HG03432 (cell line): ENCODE data around the gene DLGAP5.
A peak's percentile ranks its signal among the peaks of the same experiment; 100 is the strongest.

Source experiments
- ATAC-seq: cut with Tn5 transposase; IDR thresholded peaks from one replicate; pipeline ENCODE4 v1.9.1; 2021; ENCODE audit warnings: mild to moderate bottlenecking, moderate library complexity; ENCODE audit not compliant: unreplicated experiment

The DLGAP5 gene, protein sequence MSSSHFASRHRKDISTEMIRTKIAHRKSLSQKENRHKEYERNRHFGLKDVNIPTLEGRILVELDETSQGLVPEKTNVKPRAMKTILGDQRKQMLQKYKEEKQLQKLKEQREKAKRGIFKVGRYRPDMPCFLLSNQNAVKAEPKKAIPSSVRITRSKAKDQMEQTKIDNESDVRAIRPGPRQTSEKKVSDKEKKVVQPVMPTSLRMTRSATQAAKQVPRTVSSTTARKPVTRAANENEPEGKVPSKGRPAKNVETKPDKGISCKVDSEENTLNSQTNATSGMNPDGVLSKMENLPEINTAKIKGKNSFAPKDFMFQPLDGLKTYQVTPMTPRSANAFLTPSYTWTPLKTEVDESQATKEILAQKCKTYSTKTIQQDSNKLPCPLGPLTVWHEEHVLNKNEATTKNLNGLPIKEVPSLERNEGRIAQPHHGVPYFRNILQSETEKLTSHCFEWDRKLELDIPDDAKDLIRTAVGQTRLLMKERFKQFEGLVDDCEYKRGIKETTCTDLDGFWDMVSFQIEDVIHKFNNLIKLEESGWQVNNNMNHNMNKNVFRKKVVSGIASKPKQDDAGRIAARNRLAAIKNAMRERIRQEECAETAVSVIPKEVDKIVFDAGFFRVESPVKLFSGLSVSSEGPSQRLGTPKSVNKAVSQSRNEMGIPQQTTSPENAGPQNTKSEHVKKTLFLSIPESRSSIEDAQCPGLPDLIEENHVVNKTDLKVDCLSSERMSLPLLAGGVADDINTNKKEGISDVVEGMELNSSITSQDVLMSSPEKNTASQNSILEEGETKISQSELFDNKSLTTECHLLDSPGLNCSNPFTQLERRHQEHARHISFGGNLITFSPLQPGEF

DNA sequence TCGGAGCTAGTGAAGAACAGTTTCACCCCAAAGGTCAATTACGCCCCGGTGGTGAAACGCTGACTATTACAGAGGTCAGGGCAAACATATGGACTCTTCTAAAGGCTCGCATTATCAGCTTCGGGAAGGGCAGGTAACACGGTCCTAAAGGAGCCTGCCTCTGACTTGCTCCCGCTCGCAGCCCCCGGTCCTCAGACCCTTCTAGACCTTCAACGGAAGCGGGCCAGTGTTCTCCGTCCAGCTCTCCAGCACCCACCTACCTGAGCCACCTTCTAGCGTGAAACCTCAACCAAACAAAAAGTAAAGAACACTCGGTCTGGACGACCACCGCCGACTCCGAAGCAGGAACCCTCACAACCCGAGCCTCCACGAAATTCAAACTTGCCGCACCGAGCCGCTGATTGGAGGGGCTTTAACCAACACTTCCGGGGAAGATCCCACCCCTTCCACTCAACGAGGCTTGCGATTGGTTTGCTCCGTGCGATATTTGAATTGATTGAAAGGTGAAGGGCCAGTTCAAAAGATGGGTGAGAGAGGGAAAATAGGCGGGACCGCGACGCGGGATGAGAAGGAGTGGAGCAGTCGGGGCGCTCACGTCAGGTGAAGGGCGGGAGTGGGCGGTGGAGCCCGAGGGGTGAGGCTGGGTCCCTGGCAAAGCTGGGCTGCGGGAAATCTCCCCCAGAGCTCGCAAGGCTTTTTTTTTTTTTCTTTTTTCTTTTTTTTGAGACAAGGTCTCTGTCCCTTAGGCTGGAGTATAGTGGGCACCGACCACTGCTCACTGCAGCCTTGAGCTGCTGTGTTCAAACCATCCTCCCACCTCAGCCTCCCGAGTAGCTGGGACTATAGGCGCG lies at the start of gene DLGAP5:
Gene DLGAP5 (minus strand): TSS at position 383 of the 851 bp plus-strand sequence. CDS start 2,406 bp downstream, outside the sequence.
- peak; percentile 98 for ATAC-seq

DNA sequence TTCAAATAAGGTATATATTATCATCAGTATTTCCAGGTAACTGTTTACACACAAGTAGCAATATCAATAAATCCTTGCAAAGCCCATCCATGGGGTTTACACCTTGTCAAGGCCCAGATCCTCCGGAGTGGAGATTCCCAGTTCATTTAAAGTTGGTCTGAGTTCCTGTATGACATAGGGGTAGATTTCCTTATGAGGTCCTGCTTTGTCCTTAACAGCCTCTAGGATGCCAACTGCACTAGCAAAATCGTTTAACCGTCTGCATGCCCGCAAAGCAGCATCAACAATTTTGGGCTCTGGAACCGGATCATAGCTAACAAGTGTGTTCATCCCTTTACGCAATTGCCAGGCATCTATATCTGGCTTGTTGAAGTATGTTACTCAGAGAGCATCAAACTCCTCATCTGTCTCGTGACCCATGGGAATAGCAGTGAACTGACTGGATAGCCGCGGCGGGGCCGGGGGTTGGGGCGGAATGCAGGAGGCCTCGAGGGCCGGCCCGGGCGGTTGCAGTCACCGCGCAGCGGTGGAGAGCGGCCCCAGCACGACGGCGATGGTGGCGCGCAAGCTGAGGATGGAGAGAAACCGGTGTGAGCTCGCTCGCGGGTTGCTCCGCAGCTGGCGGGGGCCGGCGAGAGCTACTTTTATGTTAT lies 49.3 kb upstream of the DLGAP5 start:
- ATAC-seq, result no peak

DNA sequence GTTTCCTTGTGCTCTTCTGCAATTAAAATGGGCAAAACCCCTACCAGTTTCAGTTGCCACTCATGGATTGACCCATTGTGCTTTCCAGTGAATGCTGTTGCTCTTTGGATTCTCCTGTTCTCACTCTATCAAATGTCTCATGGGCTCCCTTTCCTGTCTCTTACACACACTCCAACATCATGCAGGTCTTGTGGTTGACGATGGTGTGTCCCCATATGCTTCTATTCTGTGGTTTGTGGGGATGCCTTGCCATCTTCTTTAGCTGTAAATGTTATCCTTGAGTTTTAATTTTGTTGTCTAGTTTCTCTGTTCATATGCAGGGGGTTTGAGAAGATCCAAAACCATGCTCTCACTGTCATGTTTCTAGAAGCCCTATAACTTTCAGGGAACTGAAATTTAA lies 47.9 kb upstream of the DLGAP5 start:
- ATAC-seq, result no peak

DNA sequence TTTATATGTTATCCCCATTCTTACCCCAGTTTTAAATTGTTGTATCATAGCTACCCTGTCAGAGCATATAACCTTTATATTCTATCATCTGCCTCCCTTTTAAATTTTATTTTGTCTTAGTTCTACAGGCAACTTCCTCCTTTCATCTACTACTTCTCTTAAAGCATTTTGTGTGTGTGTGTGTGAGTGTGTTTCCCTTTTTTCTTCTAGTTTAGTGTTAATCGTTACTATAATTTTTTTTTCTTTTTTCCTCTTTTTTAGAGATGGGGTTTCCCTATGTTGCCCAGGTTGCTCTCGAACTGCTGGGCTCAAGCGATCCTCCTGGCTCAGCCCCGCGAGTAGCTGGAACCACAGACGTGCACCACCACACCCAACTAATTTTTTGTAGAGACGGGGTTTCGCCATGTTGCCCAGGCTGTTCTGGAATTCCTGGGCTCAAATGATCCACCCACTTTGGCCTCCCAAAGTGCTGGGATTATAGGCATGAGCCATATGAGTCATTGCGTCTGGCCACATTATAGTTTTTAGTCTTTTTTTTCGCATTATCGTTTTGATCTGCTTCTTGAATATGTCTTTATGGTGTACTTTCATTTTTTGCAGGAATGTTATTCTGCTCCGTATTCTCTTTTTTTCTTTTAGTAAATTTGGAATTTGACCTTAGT lies 46.8 kb upstream of the DLGAP5 start:
- ATAC-seq, result no peak

DNA sequence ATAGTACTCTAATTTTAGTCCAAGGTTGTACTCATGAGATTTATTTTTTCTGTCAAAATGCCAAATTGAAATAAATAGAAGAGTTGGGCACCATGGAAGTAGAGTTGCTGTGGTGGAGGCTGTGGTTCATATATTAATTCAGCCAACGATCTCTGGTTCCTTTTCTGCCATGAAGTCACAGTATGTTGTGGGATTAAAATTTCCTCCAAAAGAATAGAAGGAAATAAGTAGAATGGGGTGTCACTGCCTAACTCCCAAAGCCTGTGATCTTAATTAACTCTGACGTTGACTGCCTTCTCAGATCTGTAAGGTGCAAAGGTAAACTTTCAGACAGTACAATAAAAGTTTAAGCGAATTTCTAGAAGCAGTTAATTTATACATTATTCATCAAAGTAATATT lies 42.2 kb upstream of the DLGAP5 start:
- no peak for ATAC-seq

DNA sequence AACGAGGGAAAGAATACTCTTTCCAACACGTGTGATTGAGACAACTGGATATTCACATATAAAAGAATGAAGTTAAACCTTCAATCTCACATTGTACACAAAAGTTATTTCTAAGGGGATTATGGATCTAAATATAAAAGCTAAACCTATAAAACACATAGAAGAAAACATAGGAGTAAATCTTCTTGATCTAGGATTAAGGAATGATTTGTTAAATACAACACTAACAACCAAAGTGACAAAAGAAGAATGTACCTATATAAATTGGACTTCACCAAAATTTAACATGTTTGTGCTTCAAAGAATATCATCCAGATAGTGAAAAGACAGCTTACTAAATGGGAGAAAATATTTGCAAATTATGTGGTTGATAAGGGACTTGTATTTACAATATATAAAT lies 36.9 kb upstream of the DLGAP5 start:
- no peak for ATAC-seq

DNA sequence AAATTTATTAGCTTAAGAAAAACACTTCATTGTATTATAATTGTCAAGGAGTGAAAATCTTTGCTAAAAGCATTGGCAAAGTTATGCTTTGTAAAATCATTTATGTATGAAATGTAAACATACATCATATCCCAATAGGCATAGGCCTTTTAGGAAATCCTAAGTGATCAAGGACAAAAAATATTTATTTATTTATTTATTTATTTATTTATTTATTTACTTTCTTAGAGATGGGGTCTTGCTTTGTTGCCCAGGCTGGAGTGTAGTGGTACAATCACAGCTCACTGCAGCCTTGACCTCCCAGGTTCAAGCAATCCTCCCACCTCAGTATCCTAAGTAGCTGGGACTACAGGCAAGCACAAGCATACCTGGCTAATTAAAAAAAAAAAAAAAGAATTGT lies 32.0 kb upstream of the DLGAP5 start:
- ATAC-seq, result no peak

DNA sequence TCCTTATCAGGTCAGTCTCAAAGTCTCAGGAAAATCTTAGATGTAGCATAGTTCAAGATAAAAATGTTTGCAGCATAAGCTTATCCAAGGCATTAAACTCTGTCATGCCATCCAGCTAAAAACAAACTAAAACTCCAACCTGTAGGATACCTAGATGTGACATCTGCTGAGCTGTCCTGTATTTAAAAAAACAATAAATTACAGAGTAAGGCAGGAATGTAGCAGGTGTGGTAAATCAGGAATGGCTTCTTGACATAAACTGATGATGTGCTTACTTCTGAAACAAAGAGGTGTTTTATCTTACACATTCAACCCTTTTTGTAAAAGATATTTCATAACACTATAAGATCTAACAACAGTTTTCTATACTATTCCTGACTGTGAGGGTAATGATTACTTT lies 30.6 kb upstream of the DLGAP5 start:
- ATAC-seq, result no peak

DNA sequence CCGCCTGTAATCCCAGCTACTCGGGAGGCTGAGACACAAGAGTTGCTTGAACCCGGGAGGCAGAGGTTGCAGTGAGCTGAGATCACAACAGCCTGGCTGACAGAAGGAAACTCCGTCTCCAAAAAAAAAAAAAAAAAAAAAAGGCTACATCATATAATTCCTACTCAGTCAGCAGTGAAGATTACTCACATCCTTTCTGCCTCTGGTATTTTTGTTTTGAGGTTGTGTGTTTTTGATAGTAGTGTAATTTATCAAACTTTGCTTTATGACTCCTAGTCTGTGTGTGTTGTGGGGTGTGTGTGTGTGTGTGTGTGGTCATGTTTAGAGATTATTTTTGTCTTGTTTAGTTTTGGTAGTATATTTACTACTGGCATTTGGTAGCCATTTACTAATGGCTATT lies 29.8 kb upstream of the DLGAP5 start:
- ATAC-seq, result no peak

DNA sequence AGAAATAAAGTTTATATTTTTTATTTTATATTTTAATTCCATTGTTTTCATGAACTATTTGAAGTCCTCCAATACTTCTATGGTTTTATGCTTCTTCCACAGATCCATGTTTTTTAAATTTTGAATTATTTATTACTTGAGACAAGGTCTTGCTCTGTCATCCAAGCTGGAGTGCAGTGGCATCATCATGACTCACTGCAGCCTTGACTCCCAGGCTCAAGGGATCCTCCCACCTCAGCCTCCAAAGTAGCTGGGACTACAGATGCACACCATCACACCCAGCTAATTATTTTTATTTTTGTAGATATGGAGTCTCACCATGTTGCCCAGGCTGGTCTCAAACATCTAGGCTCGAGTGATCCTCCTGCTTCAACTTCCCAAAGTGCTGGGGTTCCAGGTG lies 28.8 kb upstream of the DLGAP5 start:
- ATAC-seq, result no peak

DNA sequence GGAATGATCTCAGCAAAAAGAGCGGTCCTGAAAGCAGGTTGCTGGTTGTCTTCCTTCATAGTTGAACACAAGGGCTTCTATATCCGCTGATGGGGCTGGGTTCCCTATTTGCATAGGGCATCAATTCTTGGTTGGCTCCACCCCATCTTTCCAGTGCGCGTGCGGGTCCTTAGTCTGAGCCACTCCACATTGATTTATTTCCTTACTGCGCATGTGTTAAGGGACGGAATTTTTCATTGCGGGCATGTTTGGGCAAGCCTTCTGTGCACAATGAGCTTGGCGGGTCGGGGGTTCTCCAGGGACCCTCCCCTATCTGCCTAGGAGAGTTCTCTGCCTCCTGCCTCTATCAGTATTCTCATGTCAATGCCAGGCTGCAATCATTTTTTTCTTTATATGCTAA lies 21.2 kb upstream of the DLGAP5 start:
- no peak for ATAC-seq

DNA sequence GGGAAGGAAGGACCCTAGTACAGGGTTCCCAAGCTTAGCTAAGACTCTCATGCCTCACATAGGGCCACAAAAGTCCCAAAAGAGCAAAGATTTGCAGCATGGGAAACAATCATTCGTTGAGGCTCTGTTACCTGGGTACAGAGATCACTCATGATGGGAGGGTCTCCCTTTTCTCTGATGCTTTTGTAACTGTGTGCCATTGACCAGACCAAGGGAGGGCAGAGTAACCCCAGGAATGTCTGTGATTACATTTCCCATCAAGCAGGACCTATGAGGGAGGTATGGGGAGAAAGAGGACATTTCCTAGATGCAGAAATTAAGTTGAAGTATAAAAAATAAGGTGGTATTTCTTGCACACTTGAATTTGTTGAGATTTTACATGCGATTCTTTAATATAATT lies 16.4 kb upstream of the DLGAP5 start:
- no peak for ATAC-seq

DNA sequence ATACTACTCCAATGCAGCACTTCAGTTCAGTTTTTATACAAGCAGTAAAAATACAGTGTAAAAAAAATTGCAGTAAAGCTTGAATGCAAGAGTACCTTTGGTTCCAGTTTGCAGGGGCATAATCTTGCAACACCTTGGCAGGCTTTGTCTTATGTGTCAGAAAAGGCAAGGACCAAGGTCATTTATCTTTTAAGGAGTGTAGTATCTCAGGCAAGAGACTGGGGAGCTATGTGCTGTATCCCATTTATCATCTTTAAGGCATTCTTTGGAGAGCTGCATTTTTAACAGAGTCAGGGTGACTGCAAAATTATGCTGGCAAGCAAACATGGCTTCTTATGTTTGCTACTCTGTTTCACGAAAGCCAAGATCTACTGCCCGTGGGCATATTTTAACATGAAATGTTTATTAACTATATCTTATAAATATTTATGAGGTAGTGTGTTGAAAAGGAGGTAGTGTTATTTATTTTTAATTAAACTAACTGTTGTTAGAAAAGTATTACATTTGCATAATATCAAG lies 14.8 kb upstream of the DLGAP5 start:
- ATAC-seq, result no peak

DNA sequence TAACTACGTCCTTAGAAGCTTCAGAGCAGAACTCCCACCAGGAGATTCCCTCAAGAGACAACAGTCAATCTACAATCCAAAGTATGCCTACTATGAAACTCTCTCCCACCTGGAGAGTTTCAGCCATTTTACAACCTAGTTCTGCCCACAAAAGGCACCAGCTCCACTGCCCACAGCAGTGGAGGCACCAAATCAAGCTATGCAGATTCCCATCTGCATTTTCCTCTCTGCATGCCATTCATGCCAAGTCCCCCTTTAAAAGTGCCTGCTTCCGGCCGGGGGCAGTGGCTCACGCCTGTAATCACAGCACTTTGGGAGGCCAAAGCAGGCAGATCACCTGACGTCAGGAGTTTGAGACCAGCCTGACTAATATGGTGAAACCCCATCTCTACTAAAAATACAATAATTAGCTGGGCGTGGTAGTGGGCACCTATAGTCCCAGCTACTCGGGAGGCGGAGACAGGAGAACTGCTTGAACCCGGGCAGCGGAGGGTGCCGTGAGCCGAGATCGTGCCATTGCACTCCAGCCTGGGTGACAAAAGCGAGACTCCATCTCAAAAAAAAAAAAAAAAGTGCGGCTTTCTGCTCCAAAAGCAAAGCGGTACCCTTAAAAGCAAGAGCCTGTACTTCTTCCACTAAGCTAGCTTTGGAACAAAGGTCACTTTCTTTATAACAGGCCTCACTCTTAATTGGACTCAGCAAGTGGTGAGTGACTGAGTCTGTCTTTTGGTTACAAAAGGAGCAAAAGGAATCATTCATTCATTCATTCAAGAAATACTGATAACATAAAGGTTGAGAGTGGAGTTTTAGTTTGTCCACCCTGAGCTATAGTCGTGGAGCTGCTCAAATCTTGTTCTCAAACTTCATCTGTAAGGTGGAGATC lies 10.1 kb upstream of the DLGAP5 start:
- no peak for ATAC-seq

DNA sequence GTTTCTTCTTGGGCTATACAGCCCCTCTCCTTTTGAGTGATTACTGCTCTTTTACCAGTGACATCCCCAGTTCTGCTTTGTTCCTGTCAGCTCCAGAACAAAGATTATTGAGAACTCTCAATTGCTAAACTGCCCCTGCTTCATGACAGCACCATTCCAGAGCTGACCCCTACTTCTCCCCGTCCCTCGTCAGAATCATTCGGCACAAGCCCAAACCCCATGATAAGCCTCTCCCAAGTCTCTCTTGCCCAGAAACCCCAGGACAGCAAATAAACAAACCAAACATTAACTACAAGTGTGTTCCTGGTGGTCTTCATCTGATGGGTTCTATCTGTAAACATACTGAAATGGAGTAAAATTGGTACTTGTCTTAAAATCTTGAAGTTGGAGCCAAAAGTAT lies 9.3 kb upstream of the DLGAP5 start:
- ATAC-seq, result no peak

DNA sequence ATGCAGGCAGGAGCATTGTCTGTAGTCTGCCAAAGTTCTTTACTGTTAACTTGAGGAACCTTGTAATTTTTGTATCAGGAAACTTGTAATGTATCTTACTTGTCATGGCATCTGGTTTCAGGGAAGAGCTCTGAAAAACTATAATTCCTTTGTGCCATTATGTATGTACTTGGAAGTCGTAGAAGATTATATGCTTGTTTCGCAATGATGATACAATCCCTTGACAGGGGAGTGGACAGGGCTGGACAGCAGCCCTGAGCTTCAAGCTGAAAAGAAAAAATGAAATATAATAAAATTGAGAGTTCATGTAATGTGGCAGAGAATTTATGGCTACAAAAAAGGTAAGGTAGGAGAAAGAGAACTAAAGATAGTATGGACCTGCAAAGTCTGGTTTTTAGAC lies 7.4 kb upstream of the DLGAP5 start:
- ATAC-seq, result no peak

DNA sequence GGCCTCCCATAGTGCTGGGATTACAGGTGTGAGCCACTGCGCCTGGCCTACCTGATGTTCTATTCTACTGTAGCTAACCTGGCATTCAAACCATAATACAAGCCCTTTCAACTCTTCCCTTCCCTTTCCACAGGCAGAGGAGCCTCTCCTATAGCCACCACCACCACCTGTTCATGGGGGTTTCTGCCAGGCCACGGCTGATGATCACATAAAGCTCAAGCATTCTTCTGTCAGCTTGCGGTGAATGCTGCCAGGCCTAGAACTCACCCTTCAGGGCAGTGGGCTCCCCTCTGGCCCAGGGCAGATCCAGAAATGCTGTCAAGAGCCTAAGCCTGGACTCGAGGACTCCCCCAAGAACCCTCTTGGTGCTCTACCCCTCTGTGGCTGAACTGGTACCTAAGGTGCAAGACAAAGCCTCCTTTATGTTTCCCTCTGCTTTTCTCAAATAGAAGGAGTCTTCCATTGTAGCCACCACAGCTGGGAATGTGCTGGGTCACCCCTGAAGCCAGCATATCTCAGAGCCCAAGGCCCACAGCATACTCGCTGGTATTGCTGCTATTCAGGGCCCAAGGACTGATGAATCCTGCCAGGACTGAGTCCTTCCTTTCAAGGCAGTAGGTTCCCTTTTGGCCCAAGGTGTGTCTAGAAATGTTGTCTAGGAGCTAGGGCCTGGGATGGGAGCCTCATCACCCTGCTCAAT lies 3.4 kb upstream of the DLGAP5 start:
- ATAC-seq, result no peak

DNA sequence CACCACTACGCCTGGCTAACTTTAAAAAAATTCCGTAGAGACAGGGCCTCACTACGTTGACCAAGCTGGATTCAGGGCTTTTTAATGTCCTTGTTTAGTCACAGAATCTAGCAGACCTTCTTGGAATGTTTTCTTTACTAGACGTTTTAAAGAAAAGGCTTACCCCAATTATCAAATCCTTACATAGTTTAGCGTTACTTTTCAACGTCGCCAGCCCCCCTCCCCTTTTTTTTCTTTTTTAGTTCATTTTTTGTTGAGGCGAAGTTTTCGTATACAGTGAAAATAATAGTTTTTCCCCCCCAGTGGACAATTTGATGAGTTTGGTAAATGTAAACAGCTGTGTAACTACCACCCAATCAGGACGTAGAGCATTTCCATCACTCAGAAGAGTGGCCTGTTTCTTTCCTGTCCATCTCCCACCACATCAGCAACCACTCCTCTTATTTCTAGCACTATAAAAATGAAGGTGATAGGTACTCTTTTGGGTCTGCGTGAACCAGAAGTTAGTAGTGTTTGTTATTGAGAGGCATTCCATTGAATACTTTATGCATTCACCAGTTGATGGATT lies 753 bp upstream of the DLGAP5 start:
- no peak for ATAC-seq
